GM12878 (cell line): Measurements from ENCODE around the gene HOMER2. TPM values are rescaled to one million over a fixed set of nuclear protein-coding genes. Genes with fewer than 3 reads are reported as not detected.

Source experiments
- ATAC-seq: fragments of 200-7000 bp; cut with Tn5 transposase; 3 replicates; pipeline ENCODE4 v1.9.1; 2020; ENCODE audit warnings: mild to moderate bottlenecking, moderate library complexity
- BruUV-seq: library from RNA; stranded (reverse); fragments of 400-500 nt; replicated peaks from 2 replicates; lab custom pipeline; 2021; lab: Mats Ljungman, UMichigan
- CTCF ChIA-PET: fragments of 300-600 bp; sonication (Branson Sonifier 250); formaldehyde crosslinking; extraction: SDS; loops from one replicate; lab custom pipeline; 2021; ENCODE audit warnings: inconsistent platforms; lab: Yijun Ruan, JAX
- POLR2A ChIA-PET: fragments of 350-600 bp; formaldehyde crosslinking; extraction: SDS; loops from one replicate; lab custom pipeline; 2021; ENCODE audit warnings: inconsistent platforms; lab: Charles Lee
- RAD21 ChIA-PET: fragments of 300-600 bp; sonication (Branson Sonifier 250); formaldehyde crosslinking; loops from one replicate; lab custom pipeline; 2023; ENCODE audit warnings: antibody characterized with exemption; ENCODE audit not compliant: unreplicated experiment; lab: Charles Lee
- SMC1A ChIA-PET: fragments of 300-600 bp; sonication (Branson Sonifier 250); formaldehyde crosslinking; loops from one replicate; lab custom pipeline; 2023; ENCODE audit not compliant: unreplicated experiment, uncharacterized antibody; lab: Charles Lee
- DNase-seq: peaks from one replicate; pipeline ENCODE4 v3.0.0-alpha.2; 2011; ENCODE audit warnings: low read depth, low spot score
- FAIRE-seq: peaks from 3 replicates; lab custom pipeline; 2011; peaks lifted over from hg19 to GRCh38; lab: Jason Lieb, UNC
- H2AFZ ChIP-seq: 2 replicates; pipeline ENCODE4 v1.6.0; 2011; ENCODE audit warnings: low read depth, low read length, control low read depth; ENCODE audit not compliant: control insufficient read depth
- H3K27ac ChIP-seq: 2 replicates; pipeline ENCODE4 v1.5.1; 2011; ENCODE audit warnings: control low read depth; ENCODE audit not compliant: control insufficient read depth, insufficient read depth
- H3K27me3 ChIP-seq, 2 experiments: replicated peaks in 1 of 2; 2 replicates each; pipeline versions ENCODE4 v1.6.0 to v1.6.1; 2011; ENCODE audit warnings: low read length in 1 of 2; ENCODE audit not compliant: control insufficient read depth in 2 of 2, insufficient read depth in 2 of 2
- H3K36me3 ChIP-seq, 2 experiments: 2 replicates each; pipeline ENCODE4 v1.5.1; 2011; ENCODE audit warnings: low read length in 1 of 2; ENCODE audit not compliant: control insufficient read depth in 2 of 2, insufficient read depth in 2 of 2
- H3K4me1 ChIP-seq: 2 replicates; pipeline ENCODE4 v1.6.1; 2011; ENCODE audit warnings: mild to moderate bottlenecking, low read length, moderate library complexity, mixed read lengths; ENCODE audit not compliant: control insufficient read depth, insufficient read depth
- H3K4me2 ChIP-seq: 2 replicates; pipeline ENCODE4 v1.6.0; 2011; ENCODE audit warnings: control low read depth; ENCODE audit not compliant: control insufficient read depth, insufficient read depth
- H3K4me3 ChIP-seq: fragments of 200-600 bp; sonication (generic); 2 replicates; pipeline ENCODE4 v1.5.1; 2016
- H3K79me2 ChIP-seq: 2 replicates; pipeline ENCODE4 v1.6.0; 2011; ENCODE audit warnings: low read length; ENCODE audit not compliant: control insufficient read depth, insufficient read depth
- H3K9ac ChIP-seq: 2 replicates; pipeline ENCODE4 v1.8.0; 2011; ENCODE audit warnings: low read length, control low read depth, mixed read lengths; ENCODE audit not compliant: control insufficient read depth, insufficient read depth
- H3K9me3 ChIP-seq: replicated peaks from 3 replicates; pipeline ENCODE4 v1.5.1; 2011; ENCODE audit warnings: mild to moderate bottlenecking, low read length; ENCODE audit not compliant: control insufficient read depth, insufficient read depth
- H4K20me1 ChIP-seq: 2 replicates; pipeline ENCODE4 v1.6.0; 2011; ENCODE audit not compliant: control insufficient read depth, insufficient read depth
- ATF3 ChIP-seq: IDR thresholded peaks from 2 replicates; pipeline ENCODE4 v1.6.1; 2011; ENCODE audit warnings: low read depth, mild to moderate bottlenecking, low read length, moderate library complexity, borderline replicate concordance; ENCODE audit errors: extremely low read depth
- CHD2 ChIP-seq: IDR thresholded peaks from 2 replicates; pipeline ENCODE4 v1.6.1; 2011; ENCODE audit warnings: low read depth, low read length, improper control_type of control experiment, borderline replicate concordance
- ESRRA ChIP-seq: IDR thresholded peaks from 2 replicates; pipeline ENCODE4 v1.6.1; 2012; ENCODE audit warnings: mild to moderate bottlenecking, low read length, improper control_type of control experiment
- IRF5 ChIP-seq: fragments of 450-650 bp; IDR thresholded peaks from 2 replicates; pipeline ENCODE4 v1.6.1; 2017; ENCODE audit warnings: borderline replicate concordance
- MEF2A ChIP-seq: IDR thresholded peaks from 2 replicates; pipeline ENCODE4 v1.6.1; 2011; ENCODE audit warnings: low read depth, mild to moderate bottlenecking, low read length, moderate library complexity; ENCODE audit not compliant: insufficient read depth
- MEF2B ChIP-seq: fragments of 450-650 bp; IDR thresholded peaks from 2 replicates; pipeline ENCODE4 v1.6.1; 2018; ENCODE audit warnings: mild to moderate bottlenecking, moderate library complexity; ENCODE audit not compliant: partially characterized antibody, poor library complexity, severe bottlenecking
- POLR2A ChIP-seq: IDR thresholded peaks from 2 replicates; pipeline ENCODE4 v1.6.1; 2011; ENCODE audit warnings: low read depth, mild to moderate bottlenecking, low read length
- RAD51 ChIP-seq: fragments of 450-650 bp; IDR thresholded peaks from 2 replicates; pipeline ENCODE4 v1.6.1; 2016; ENCODE audit warnings: moderate library complexity, mild to moderate bottlenecking, inconsistent platforms
- SIX5 ChIP-seq: IDR thresholded peaks from 2 replicates; pipeline ENCODE4 v1.6.1; 2011; ENCODE audit warnings: mild to moderate bottlenecking, low read depth, low read length, moderate library complexity; ENCODE audit not compliant: severe bottlenecking
- WRNIP1 ChIP-seq: IDR thresholded peaks from 2 replicates; pipeline ENCODE4 v1.6.1; 2011; ENCODE audit warnings: low read depth, low read length, improper control_type of control experiment, borderline replicate concordance
- ZBTB11 ChIP-seq: fragments of 450-650 bp; formaldehyde crosslinking; IDR thresholded peaks from 2 replicates; pipeline ENCODE4 v1.5.0; 2022; ENCODE audit warnings: mild to moderate bottlenecking, missing genetic modification characterization
- WGBS: methylation state at CpG from one replicate; pipeline ENCODE4 v1.1.6; 2016; ENCODE audit warnings: low lambda C conversion rate; ENCODE audit not compliant: insufficient replicate concordance, insufficient coverage; ENCODE audit errors: missing lambda C conversion rate; 5-methylcytosine and 5-hydroxymethylcytosine counted together
- in situ Hi-C: fragments of 300-500 bp; cut with MboI; formaldehyde crosslinking; loops from 9 replicates; pipeline ENCODE4 v1.14.3; 2018; ENCODE audit warnings: mixed read lengths
- intact Hi-C: fragments of 100-400 bp; cut with micrococcal nuclease; formaldehyde crosslinking; loops from one replicate; pipeline ENCODE4 v1.14.2; 2022; ENCODE audit not compliant: unreplicated experiment
- polyA plus RNA-seq, 11 experiments: library from polyadenylated mRNA; depleted of rRNA in 4 of 11; unstranded in 6 of 11; stranded (reverse) in 5 of 11; fragments of >200 nt; fragmentation: Nextera tagmentation in 4 of 11; fragmentation: Illumina TruSeq in 1 of 11; extraction: Ambion mirVana in 4 of 11; extraction: Trizol in 1 of 11; gene quantifications; 1 replicate in 1 of 11; 2 replicates in 10 of 11; pipeline versions ENCODE4 v1.2.1 to v1.2.3, GENCODE V29; 2011 to 2016; ENCODE audit warnings: inconsistent platforms in 2 of 11, missing spikeins in 2 of 11, low read depth in 1 of 11
- total RNA-seq, 4 experiments: library from RNA; depleted of rRNA in 3 of 4; stranded (reverse); fragments of >200 nt in 3 of 4; fragmentation: Illumina TruSeq in 1 of 4; extraction: Trizol in 1 of 4; gene quantifications; 2 replicates each; pipeline versions ENCODE4 v1.2.1 to v1.2.3, GENCODE V29; 2013 to 2021

HOMER2 gene
- total and polyA plus RNA-seq, 10 of the 15 experiments (the other 5 are each of a cell fraction or from before 2014, with no cell fraction given), result 0.60 to 5.0 (median 1.8) TPM

GRCh38 chr15:82878325-82878724, 74.2 kb downstream of the HOMER2 start (continued):
- no peak for TF ChIP-seq ESRRA
- TF ChIP-seq SIX5, result no peak
- TF ChIP-seq CHD2, result no peak
- TF ChIP-seq RAD51, result no peak

GRCh38 chr15:82877825-82878224, 74.7 kb downstream of the HOMER2 start:
- H3K9me3 ChIP-seq, result no peaks in the 10 kb centered on the region
- no peak overlapping the region for H3K4me3 ChIP-seq
- ATAC-seq, result no peak
- H2AFZ ChIP-seq, result no peak overlapping the region
- H3K4me1 ChIP-seq, result no peaks in the 10 kb centered on the region
- ChIA-PET CTCF (interaction anchor here (1.2 kb wide), 2 partner anchors 11 to 12 kb away, joined by 3 read pairs; no protein-coding TSS in a partner anchor), RAD21 (no interaction called here), SMC1A (no interaction called here), POLR2A (no interaction called here)
- no peak overlapping the region for H3K4me2 ChIP-seq
- FAIRE-seq, result no peak
- no peaks in the 10 kb centered on the region; a peak in 2 of 4 replicates for H3K27me3 ChIP-seq
- in situ Hi-C loops (no loop called here), intact Hi-C loops (no loop called here)
- no peak overlapping the region for H3K9ac ChIP-seq
- H3K79me2 ChIP-seq, result no peaks in the 10 kb centered on the region
- H3K27ac ChIP-seq, result no peak overlapping the region
- no TSS peak for BruUV-seq
- no peaks in the 10 kb centered on the region for H4K20me1 ChIP-seq
- H3K36me3 ChIP-seq, result no peaks in the 10 kb centered on the region
- no peak for DNase-seq
- WGBS, result 0% methylated on average over 2 of the region's 2 CpGs
- TF ChIP-seq MEF2B, result no peak
- no peak for TF ChIP-seq ATF3
- peak; percentile 22; the same call in 1 of the 2 replicates for TF ChIP-seq RAD51
- no peak for TF ChIP-seq POLR2A
- TF ChIP-seq ZBTB11 (CRISPR knock-in tag), result no peak
- no peak for TF ChIP-seq IRF5
- TF ChIP-seq MEF2A, result no peak
- TF ChIP-seq WRNIP1, result no peak
